GM21390 (cell line): Measurements from ENCODE around the gene TBL1XR1.

Source experiments
- ATAC-seq: cut with Tn5 transposase; IDR thresholded peaks from one replicate; pipeline ENCODE4 v1.9.1; 2021; ENCODE audit not compliant: unreplicated experiment

The TBL1XR1 gene

DNA sequence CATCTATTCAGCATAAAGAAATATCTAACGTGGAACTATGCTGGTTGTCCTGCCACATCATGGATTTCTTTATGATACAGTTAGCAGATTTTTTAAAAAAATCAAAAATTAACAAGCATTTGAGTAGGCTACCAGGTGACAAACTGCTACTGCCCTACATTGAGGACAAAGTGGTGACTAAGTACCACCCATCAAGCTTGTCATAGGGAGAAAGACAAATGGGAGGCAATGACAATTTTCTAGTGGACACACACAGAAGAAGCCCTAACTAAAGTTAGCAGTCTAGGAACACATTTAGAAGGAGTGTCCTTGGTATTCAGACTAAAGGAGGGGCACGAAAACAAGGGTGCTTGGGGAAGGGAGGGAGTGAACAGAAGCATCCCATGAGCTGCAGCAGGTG, 131.2 kb downstream of the TBL1XR1 start:
- no peak for ATAC-seq

- ATAC-seq = no peak
These were observed 131.8 kb downstream of the TBL1XR1 start for GRCh38 chr3:177065285-177066033.

GRCh38 chr3:177062052-177062732, 135.1 kb downstream of the TBL1XR1 start:
- ATAC-seq = no peak

DNA sequence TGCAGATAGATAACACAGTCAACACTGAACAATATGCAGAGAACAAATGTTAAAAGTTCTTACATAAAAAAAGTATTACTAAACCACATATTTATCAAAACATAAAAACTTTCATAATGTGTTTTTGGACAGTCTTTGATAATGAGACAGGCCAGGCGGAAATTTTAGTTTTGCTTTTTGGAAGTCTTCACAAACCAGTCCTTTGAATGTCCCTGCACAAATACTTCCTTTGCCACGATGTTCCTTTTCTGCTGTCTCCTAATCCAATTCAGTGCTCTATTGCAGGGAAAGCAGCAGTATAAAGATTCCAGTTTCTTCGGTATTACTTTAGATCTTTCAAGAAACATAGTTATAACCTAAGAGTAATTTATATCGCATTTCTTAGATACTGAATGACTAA, 135.9 kb downstream of the TBL1XR1 start:
- no peak for ATAC-seq

- no peak for ATAC-seq
These were observed 136.8 kb downstream of the TBL1XR1 start for GRCh38 chr3:177060492-177060891.

DNA sequence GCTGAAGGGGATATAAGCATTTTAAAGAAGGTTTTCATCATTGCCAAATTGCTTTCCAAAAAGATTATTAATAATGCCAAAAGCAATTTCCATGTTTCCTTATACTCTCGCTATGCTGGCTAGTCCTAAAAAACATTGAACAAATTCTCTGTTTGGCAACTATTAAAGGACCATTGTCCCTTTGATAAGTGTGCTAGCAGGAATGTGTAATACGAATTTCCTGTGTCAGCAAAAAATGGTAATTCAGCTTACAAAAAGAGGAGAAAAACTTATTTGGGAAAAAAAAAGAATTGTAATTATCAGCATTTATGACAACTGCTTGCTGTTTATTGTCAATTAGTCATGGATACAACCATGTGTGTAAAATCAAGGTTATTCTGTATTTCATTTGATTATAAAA, 138.6 kb downstream of the TBL1XR1 start:
- ATAC-seq = no peak

DNA sequence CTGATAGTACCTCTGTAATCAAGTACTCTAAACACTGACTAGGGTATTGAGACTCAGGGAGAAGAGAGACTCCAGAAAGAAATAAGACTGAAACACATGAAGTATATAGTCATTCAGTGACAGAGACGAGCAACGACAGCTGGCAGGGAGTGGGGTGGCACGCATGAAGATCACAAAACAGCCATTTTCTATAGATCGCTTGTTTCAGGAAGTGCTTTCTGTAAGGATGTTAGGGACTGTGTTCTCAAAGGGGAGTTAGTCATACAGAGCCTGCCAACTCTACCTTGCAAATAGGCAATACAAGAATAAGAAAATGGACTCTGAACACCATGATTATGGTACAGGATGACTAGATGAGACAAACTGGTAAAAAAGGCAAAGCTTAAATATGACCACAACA, 139.5 kb downstream of the TBL1XR1 start:
- peak; percentile 96 for ATAC-seq

GRCh38 chr3:177056927-177057326, 140.4 kb downstream of the TBL1XR1 start:
- no peak for ATAC-seq

DNA sequence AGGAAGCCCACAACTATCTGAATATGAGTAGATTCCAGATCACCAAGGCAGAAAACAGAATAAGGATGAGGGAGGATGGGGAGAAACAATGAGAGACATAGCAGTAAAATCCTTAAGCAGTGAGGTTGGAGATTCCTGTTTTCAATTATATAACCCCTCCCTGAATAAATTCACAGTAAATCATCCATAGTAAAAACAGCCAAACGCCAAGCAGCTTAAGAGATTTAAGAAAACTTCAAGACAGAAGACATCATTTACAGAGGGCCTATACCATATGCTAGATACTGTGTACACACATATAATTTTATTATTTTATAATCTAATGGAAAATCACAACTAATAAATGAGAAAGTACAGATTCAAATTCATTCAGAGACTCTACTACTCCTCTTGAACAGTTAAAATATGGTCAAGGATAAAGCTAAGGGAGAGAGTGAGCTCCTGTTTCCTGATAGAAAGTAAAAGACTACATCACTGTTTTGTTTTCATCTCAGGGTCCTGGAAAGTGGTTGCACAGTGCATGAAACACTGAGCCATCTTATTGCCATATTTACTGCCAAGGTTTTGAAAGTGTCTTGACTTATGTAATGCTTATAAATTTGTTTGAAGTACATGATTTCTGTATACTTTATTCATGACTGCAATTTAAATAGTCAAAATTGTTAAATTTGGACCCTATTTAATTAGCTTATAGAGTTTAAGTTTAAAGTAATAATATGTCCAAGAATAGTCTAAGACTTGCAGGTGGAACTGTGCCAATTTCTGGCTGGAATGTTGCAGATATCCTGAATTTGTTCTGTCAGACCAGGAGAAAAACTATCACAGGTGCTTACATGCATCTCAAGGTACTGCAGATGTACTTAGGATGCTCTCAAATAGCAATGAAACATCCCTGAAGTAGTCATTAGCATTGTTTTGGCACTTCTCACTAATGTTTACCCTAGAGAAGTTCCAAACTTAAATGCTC, 141.4 kb downstream of the TBL1XR1 start:
- ATAC-seq = no peak

DNA sequence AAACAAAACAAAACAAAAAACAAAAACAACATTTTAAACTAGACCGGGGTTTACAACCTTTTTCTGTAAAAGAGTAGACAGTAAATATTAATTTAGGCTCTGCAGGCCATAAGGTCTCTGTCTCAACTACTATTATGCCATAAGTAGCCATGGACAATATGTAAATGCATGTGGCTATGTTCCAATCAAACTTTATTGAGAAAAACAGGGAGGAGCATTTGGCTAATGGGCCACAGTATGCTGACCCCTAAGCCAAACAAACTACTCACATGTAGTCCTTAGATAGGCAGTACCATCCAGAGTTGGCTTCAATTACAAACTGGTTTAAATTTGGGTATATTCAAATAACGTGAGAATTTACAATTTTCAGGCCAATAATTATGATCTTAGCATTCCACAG, 144.2 kb downstream of the TBL1XR1 start:
- no peak for ATAC-seq

GRCh38 chr3:177051411-177051810, 145.9 kb downstream of the TBL1XR1 start:
- ATAC-seq = no peak

DNA sequence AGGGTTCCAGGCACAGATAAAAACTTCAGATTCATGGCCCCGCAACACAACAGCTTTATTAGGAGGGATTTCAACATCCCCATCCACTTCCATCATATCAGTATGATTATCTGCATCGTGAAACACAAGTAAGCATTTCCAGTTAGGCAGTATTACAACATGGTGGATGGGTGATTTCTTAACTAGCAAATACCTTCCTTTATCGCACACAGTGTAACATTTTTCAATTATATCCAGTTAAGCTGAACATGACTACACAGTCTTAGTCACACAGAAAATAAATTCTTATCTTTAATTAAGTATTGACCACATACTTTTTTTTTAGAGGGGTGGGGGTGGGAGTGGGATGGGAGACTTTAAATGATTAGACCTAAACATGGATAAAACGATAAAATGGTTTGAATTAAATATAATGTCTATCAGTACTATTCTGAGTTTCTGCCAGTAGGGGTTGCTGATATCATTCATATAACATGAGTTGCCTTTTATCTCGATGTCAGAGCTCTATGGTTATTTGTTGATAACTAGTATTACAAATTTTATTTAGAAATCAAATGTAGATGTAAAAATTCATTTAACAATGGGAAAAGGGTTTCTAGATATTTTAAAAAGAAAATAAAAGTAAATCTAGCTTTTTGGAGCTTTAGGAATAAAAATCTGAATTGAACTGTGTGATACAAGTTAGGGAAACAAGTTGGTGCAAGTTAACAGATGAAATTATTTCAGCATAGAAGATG, 146.6 kb downstream of the TBL1XR1 start:
- ATAC-seq = peak; percentile 65

DNA sequence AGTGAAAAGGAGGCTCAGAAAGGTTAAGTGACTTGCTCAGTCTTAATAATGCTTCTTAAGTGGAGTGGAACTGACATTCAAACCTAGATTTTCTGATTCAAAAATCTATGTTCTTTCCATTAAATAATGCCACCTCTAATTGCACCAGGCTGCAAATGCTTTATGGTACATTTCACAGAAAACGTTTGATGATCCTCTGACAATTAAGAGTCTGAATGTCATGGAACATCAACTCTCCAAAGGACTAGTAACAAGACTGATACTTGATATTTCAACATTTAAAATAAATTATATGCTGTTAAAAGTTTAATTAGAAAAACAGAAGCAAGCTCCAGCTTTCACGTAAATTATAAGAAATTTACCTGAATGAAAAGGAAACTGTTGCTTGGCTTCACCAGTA, 151.5 kb downstream of the TBL1XR1 start:
- no peak for ATAC-seq

- ATAC-seq = no peak
These were observed 152.1 kb downstream of the TBL1XR1 start for GRCh38 chr3:177045222-177045621.

DNA sequence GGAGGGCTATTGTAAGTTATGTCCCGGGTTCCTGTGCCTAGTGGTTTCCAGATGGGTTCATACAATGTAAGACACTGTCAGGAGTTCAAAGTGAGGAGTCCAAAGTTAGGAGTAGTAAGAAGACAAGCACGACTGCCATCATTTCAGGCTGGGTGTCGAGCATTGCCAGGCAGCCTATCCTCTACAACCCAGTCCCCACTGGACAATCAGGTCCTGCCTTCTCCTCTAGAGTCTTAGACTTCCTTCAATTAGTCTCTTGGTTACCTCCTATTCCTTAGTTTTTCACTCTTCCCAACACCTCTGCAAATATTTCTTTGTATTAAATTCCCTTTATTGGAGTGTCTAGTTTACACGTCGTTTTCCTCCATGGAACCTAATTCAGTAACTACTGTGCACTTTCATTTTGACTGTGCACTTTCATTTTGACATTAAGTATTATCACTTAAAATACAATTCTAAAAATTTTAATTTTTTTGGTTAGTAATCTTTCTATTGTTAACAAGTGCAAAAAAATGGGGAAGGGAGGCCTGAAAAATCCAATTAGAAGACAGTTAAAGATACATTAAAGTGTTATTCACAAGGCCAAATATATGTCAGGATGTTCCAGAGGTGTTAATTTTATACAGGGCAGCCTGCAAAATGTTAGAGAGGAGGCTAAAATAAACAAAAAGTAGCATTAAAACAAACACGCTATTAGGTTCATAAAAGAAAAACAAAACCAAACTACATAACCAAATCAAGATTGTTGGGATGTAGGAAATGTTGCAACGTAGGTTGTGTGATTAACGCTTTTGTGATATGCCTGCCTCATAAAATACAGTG, 155.3 kb downstream of the TBL1XR1 start:
- ATAC-seq = no peak

GRCh38 chr3:177041021-177041729, 156.1 kb downstream of the TBL1XR1 start:
- no peak for ATAC-seq

DNA sequence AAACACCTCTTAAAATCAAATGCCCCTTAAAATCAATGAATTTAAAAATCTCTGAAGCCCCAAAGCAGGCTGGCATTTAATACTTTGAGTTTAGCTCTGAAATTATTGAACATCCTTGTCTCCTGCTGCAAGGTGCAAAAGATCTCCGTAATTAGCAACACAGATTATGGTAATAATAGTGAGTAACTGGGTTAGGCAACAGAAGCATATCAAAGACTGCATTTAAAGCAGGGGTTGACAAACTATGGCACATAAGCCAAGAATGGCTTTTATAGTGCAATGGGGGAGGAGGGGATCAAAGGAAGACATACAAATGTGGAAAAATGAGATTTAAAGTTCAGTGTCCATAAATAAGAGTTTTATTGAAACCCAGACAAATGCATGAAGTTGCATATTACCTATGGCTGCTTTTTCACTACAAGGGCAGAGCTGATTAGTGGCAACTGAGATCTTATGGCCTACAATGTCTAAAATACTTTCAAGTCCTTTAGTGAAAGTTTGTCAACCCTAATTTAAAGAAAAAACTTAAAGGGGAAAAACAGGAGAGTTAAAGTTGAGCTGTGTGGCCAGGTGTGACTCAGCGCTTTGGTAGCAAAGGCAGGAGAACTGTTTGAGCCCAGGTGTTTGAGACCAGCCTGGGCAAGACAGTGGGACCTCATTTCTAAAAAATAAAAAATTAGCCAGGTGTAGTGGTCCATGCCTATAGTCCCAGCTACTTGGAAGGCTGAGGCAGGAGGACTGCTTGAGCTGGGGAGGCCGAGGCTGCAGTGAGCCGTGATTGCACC, 157.6 kb downstream of the TBL1XR1 start:
- ATAC-seq = no peak

DNA sequence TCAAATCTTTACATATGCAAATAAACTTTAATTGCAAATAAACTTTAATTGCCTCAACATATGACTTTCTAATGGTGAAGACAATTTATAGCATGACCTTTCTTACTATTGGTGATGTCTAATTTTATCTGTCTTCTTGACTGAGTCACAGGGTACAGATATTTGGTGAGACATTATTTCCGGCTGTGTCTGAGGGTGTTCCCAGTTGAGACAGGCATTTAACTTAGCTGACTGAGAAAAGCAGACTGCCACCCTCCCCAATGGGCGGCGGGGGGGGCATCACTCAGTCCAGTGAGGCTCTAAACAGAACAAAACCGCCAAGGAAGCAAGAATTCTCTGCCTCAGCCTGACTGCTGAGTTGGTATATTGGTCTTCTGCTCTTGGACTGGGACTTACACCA, 160.0 kb downstream of the TBL1XR1 start:
- ATAC-seq = no peak

DNA sequence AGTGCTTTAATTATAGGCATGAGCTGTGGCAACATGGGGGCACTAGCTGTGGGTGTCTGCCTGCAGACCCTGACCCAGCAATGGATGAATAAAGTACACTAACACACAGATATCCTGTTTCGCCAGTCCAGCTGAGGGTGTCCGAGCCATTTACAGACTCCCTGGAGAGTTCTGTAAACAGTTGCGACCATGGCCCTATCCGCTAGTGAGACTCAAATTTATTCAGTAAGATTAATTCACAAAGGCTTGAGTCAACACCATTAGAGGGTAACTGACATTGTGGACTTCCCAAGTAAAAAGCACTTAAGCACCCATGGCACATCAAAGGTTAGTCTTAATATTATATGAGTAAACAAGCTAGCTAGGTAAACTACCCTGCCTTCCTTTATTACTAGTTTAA, 161.6 kb downstream of the TBL1XR1 start:
- no peak for ATAC-seq
